ENCODE measurements around the gene RNF181. TPM values are rescaled to one million over a fixed set of nuclear protein-coding genes. Genes with fewer than 3 reads are reported as not detected.

Gene RNF181
- total and polyA plus RNA-seq, 2 of the 13 experiments (the other 11 are each of a cell fraction or from before 2014, with no cell fraction given): 224 to 578 TPM

DNA sequence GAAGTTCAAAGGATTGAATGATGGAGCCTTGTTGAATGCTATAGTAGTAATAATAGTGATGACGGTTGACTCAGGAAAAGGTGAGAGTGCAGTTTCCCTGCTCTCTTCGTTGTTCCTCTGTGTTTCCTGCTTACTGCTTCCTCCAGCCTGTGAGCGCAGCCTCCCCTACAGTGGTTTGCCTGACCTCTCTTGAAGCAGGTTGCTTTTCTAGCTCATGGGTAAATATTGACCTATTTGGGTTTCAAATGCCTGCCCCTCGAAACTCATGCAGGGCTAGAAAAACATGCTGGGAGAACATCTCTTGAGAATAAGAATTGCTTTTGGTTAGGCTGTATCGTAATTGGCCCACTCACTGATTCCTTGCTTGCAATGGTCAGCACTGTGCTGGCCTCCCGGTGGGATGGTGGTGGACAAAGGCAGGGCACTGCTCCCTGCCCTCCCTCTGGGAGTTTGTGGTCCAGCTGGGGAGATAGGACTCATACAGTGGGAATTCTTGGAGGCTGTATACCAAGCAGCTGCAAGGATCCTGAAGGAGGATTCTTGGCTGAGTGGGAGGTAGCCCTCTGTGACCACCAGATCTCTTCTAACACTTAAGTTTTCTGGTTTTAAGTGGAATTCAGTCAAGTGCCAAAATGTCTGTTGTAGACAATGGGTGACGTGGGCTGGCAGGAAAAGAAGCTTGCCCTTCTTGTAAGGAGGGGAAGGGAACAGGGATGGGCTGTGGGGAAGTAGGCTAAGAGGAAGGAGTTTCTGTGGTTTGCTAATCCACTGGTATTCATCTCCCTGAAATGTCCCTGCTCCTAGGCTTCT, 5.4 kb upstream of the RNF181 start (continued):
- TF ChIP-seq ZNF574 (CRISPR knock-in tag; IDR thresholded peaks at IDR 0.05) (peak; percentile 72), ELF1 (CRISPR knock-in tag; IDR thresholded peaks at IDR 0.05) (0 out of 2 replicates have a peak, but pooled peaks have one; percentile 51), ZNF124 (CRISPR knock-in tag; IDR thresholded peaks at IDR 0.05) (peak; percentile 81; the same call in 1 of the 2 replicates), GATAD2A (CRISPR knock-in tag; IDR thresholded peaks at IDR 0.05) (peak; percentile 92), HNF4A (CRISPR knock-in tag; IDR thresholded peaks at IDR 0.05) (peak; percentile 47; the same call in 1 of the 2 replicates), BRCA1 (CRISPR knock-in tag; IDR thresholded peaks at IDR 0.05) (no peak), ZSCAN25 (CRISPR knock-in tag; IDR thresholded peaks at IDR 0.05) (peak; percentile 80), ZFX (CRISPR knock-in tag; IDR thresholded peaks at IDR 0.05; ENCODE audit: low read depth) (peak; percentile 33), HDAC2 (CRISPR knock-in tag; IDR thresholded peaks at IDR 0.05) (peak; percentile 84), NBN (conservative IDR thresholded peaks at IDR 0.05) (no peak), HOXA3 (CRISPR knock-in tag; IDR thresholded peaks at IDR 0.05) (0 out of 2 replicates have a peak, but pooled peaks have one; percentile 36), FOXJ3 (CRISPR knock-in tag; IDR thresholded peaks at IDR 0.05; ENCODE audit: borderline replicate concordance) (no peak; the same call in 1 of the 2 replicates), KAT8 (CRISPR knock-in tag; IDR thresholded peaks at IDR 0.05) (peak; percentile 65; the same call in 1 of the 2 replicates), RCOR2 (CRISPR knock-in tag; IDR thresholded peaks at IDR 0.05) (no peak), SOX6 (IDR thresholded peaks at IDR 0.05) (no peak), SOX6 (CRISPR knock-in tag; IDR thresholded peaks at IDR 0.05) (peak; percentile 69), ARNTL (CRISPR knock-in tag; IDR thresholded peaks at IDR 0.05) (peak; percentile 70), PITX1 (CRISPR knock-in tag; IDR thresholded peaks at IDR 0.05) (peak; percentile 69), ZKSCAN8 (CRISPR knock-in tag; IDR thresholded peaks at IDR 0.05; ENCODE audit: borderline replicate concordance) (peak; percentile 71), NFIC (IDR thresholded peaks at IDR 0.05; ENCODE audit: low read length) (peak; percentile 35; the same call in 1 of the 2 replicates), TCF7 (IDR thresholded peaks at IDR 0.05; ENCODE audit: low read depth) (peak; percentile 37; the same call in 1 of the 2 replicates), ZNF317 (CRISPR knock-in tag; IDR thresholded peaks at IDR 0.05) (0 out of 2 replicates have a peak, but pooled peaks have one; percentile 19), ATF7 (IDR thresholded peaks at IDR 0.05) (no peak), ATF7 (CRISPR knock-in tag; IDR thresholded peaks at IDR 0.05) (no peak), SUZ12 (IDR thresholded peaks at IDR 0.05; ENCODE audit: low read depth, low read length) (no peak), MAFG (CRISPR knock-in tag; IDR thresholded peaks at IDR 0.05) (0 out of 2 replicates have a peak, but pooled peaks have one; percentile 63), ONECUT2 (CRISPR knock-in tag; IDR thresholded peaks at IDR 0.05) (no peak), SMYD3 (CRISPR knock-in tag; IDR thresholded peaks at IDR 0.05) (peak; percentile 12; the same call in 1 of the 2 replicates)
- TF ChIP-seq, protein P1, sequence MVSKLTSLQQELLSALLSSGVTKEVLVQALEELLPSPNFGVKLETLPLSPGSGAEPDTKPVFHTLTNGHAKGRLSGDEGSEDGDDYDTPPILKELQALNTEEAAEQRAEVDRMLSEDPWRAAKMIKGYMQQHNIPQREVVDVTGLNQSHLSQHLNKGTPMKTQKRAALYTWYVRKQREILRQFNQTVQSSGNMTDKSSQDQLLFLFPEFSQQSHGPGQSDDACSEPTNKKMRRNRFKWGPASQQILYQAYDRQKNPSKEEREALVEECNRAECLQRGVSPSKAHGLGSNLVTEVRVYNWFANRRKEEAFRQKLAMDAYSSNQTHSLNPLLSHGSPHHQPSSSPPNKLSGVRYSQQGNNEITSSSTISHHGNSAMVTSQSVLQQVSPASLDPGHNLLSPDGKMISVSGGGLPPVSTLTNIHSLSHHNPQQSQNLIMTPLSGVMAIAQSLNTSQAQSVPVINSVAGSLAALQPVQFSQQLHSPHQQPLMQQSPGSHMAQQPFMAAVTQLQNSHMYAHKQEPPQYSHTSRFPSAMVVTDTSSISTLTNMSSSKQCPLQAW (CRISPR knock-in tag; IDR thresholded peaks at IDR 0.05): peak; percentile 91
- TF ChIP-seq, protein P2, sequence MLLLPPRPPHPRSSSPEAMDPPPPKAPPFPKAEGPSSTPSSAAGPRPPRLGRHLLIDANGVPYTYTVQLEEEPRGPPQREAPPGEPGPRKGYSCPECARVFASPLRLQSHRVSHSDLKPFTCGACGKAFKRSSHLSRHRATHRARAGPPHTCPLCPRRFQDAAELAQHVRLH (CRISPR knock-in tag; IDR thresholded peaks at IDR 0.05; ENCODE audit: borderline replicate concordance, low read depth): peak; percentile 48; the same call in 1 of the 2 replicates
